CD4-positive, alpha-beta T cell treated with Interleukin-12 subunit alpha and Interleukin-12 subunit beta, for 1 hour (primary cell): ENCODE measurements around the gene TBC1D10A.

Experiments
- DNase-seq: peaks from one replicate; pipeline ENCODE4 v3.0.0-alpha.2; 2020

The TBC1D10A gene

DNA sequence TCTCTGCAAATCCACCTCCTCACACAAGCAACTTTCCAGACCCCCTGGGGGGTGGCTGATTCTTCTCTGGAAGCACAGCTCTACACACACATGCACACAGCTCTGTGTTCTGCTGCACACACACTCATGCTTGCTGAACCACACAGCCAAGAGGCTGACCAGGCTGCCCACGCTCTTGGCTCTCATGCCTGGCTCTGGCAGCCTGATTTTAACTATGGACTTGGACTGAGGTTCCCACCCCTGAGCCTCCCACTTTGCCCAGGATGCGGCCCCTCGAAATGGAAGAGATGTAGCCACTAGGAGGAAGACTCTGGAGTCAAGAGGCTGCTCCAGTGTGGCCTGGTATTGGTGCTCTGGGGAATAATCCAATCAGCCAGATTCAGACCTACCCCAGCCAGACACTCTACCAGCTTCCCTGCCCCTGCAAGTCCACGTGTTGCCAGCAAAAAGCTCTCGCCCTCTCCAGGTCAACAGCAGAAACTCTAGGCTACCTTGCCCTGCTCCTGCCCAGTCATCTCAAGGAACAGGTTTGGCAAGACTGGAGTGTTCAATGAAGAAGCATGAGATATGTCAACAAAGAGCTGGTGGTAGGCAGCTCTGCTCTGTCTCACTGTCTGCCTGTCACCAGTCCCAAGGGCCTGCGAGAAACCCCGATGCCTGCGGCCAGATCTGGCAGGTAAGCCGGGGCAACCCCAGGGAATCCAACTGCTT lies 28.6 kb downstream of the TBC1D10A start:
- no peak for DNase-seq

DNA sequence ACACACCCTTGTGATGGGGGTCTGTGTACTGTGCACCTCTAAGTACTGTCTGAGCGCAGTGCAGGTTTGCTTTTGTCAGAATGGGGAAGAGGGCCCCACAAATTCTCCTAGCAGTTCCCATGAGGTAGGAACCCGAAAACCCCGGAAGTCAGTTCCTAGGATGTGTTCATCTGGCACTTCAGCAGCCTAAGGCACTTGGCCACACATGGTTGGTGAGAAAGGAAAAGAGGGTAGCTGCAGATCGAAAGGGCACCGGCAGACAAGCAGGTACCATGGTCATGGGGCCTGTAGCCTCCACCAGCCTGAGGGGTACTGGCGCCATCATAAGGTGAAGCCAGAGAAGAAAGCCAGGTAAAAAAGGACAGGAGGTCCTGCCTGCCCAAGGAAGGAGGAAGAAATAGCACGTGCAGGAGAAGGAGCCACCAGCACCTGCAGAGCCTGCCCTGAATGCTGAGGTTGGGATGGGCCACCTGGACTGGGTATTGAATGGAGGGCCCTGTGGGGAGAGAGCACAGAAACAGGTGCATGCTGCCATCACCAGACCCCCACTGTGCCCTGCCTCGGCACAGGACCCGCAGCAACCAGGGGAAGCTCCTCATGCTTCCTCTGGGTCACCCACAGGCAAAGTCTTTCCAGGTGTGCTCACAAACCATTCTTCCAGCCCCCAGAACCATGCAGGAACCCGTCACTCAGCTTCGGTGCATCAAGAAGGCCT lies 29.3 kb downstream of the TBC1D10A start:
- no peak for DNase-seq

DNA sequence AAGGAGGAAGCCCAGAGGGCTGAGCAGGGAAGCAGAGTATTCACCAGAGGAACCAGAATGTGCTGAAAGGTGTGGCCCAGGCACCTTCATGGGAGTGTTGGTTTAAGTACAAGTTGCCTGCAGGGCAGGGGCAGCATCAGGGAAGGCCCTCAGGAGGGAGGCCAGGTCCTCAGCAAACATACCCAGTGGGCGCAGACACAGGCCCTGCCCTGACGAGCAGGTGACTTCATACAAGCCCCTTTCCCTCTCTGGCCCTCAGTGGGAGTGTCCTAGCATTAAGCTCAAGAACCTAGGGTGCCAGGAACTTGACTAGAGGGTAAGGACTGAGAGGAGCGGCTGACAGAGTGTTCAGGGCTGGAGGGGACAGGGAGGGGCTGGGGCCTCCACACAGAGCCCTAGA lies 29.9 kb downstream of the TBC1D10A start:
- DNase-seq, result no peak

DNA sequence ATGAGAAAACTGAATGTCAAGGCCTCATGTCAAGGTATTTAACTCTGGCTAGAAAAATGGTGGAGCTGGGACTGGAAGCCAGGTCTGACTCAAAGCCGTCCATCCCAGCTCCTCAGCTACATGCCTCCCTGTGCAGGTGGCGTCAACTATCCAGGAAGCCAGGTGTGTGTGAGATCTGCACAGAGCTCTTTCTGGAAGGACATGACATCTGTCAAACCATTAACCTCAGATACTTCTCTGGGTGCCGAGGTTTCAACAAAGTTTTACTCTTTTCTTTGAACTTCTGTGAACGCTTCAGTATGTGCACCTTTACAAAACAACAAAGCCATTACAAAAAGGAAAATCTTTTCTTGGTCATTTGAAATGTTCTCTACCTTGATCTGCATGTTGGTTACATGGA lies 30.4 kb downstream of the TBC1D10A start:
- DNase-seq, result no peak

DNA sequence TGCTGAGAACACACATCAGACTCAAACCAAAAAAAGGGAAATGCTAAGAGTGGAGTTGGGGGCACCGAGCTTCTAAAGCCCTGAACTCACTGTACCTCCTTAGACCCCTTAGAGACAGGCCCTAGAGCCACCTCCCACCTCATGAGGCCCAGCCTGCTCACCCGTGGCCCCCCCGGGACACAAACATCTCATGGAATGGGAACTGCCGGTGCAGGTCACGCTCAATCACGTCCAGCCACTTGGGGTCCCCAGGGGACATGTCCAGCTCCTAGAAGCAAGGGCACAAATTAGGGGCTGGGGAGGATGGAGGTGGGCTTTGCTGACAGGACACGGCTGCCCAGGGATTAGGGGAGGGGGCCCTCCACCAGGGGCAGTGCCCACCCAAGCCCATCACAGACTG lies 31.2 kb downstream of the TBC1D10A start:
- no peak for DNase-seq

DNA sequence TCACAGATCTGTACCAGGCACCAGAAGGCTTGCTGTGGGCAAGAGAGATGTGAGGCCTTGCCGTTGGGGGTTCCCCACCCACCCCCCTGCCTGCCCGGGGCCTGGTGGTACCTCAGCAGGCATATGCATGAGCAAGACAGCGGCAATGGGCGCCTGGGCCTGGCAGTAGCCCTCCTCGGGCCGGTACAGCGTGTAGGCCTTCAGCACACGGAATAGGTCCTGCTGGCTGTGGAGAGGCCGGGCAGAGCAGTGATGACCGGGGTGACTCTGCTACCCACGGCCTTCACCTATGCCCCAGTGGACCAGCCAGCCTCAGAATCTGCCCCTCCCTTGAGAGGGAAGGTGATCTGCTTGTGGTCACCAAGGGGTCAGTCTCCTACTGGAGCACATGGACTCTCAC lies 31.9 kb downstream of the TBC1D10A start:
- DNase-seq, result no peak

DNA sequence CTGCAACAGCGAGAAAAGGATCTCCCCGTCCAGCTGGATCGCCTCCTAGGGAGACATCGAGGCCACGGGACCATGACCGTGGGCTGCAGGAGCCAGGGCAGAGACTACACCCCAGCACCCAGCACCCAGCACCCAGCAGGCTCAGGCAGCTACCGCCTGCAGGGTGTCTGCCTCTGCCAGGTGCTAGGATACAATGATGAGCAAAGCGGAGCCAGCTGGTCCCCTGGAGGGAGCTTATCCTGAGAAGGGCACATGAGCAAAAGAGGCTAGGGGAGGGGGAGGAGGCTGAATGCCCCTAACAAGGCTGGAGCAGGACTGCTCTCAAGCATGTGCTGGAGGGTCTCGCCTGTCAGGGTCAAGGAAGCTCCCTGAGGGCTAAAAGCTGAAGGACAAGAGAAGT lies 32.7 kb downstream of the TBC1D10A start:
- DNase-seq, result no peak

DNA sequence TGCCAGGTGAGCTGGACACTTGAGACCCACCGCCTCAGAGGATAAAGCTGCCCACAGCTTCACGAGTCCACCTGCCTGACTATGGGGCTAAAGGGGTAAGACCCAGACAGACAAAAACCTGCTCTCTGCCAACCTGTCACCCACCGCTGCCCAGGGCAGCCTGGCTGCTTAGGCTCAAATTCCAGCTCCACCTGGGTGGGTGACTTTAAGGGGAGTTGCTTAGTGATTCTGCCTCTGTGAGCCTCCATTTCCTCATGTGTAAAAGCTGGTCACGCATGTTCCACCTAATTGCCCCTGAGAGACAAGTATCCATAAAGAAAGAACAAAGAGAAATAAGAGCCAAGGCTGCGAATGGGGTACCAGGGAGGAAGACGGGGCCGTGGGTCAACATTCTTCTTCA lies 33.7 kb downstream of the TBC1D10A start:
- no peak for DNase-seq

DNA sequence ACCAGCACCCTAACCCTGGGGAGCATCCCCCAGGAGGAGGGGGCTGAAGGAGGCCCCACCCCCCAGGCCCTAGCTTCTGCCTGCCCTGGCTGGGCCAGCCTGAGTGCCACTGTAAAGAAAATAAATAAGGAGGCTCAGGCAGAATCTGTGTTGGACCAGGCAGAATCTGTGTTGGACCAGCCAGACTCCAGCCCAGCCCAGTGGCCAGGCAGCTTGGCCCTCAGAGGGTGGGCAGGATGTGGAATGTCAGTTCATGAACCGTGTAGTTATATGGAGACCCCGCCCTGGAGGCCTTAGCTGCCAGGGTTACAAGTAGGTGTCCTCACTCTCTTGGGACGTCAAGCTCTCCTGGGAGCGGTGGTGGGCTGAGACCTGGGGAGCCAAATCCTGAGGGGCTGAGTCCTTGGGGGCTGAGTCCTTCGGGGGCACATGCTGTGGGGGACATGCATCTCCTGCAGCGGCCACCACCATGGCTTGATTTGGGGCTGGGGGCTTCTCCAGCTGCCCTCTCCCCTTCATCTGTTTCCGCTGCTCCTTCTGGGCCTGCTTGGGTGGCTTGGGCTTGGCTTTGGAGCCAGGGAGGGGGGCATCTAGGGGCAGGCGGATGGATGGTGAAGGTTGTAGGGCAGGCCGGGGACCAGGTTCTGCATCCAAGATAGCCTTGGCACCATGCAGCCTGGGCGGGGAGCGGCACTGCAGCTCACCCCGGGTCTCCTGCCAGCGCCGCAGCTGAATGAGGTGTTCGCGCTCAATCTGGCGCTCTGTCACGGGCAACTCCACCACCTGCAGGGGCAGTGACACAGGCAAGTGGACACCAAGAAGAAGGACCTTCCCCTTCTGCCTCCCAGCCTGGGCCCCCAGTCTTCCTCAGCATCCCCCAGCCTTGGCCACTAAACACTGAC lies 34.4 kb downstream of the TBC1D10A start:
- DNase-seq, result no peak

DNA sequence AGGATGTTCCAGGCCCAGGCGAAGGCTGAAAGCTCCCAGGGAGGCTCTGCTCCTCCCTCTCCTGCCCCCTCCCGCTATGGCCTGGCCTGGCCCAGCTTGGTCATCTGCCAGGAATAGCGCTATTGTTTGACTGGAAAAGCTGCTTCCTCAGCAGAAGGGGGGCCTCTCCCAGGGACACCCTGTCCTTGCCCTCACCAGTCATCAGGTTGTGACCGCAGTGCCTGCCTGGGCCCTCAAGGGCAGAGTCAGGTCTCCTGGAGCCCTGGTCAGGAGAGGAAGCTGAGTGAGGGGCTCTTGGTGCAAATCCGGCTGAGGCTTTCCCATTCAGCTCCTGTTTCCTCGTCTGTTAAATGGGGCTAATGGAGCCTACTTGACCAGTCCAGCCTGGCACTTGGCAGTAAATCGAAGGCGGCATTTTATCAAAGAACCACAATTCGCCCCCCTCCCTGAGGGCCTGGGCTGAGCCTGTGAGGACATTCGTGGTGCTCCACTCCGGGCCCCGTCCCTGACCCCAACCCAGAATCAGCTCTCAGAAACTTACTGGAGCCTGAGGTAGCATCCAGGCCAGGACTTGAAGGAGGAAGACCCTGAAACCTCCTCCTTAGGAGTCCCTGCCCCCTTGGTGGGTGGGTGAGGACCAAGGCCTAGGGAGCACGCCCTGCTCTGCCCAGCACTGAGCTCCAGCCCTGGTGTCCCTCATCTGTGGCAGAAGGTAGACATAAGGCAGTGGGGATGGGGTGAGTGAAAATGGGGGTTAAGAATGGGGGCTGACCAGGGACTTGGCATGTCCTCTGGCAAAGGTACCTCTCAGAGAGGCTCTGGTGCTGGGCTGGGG lies 35.5 kb downstream of the TBC1D10A start:
- DNase-seq, result no peak

DNA sequence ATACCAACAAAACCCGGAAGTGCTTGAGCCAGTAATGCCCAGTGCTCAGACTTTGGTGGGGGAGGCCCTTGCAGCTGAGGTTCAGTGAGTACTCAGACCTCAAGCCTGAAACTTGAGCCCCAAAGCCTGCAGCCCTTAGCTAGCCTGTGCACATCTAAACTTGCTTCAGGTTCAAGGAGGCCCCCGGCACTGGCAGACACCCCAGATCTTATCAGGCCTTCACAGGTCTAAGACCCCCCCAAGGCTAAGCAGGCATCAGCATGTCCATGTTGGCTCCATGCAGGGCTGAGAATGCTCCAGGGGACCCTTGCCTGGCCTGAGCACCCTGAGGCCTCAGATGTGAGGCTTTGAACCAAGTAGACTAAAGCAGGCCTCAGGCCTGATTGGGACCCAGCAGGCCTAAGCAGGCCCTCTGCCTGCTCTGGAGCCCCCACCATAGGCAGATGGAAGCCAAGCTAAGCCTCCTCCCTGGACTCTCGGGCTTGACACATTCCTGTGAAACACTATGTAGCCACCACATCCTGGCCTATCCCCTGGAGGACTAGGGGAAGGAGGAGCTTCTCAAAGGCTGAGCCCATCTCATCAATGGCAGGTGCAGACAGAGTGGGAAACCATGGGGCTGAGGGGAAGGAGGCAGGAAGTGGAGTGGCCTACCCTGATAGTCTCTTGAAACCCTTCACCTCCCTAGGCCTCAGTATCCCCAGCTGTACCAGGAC lies 36.2 kb downstream of the TBC1D10A start:
- no peak for DNase-seq

DNA sequence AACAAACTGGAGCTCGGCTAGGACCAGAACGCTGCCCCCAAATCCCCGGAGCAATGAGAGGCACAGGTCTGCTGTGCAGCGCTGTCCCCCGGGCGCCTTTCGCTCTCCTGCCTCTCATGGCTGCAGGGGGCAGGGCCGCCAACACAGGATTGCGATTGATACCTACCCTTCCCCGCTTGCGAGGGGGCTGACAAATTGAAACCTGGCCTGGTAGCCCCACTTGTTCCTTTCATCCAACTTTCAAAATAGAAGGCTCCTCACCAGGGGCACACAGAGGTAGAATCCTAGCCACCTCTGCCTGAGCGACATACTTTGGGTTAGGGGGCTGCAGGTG lies 36.8 kb downstream of the TBC1D10A start:
- no peak for DNase-seq

DNA sequence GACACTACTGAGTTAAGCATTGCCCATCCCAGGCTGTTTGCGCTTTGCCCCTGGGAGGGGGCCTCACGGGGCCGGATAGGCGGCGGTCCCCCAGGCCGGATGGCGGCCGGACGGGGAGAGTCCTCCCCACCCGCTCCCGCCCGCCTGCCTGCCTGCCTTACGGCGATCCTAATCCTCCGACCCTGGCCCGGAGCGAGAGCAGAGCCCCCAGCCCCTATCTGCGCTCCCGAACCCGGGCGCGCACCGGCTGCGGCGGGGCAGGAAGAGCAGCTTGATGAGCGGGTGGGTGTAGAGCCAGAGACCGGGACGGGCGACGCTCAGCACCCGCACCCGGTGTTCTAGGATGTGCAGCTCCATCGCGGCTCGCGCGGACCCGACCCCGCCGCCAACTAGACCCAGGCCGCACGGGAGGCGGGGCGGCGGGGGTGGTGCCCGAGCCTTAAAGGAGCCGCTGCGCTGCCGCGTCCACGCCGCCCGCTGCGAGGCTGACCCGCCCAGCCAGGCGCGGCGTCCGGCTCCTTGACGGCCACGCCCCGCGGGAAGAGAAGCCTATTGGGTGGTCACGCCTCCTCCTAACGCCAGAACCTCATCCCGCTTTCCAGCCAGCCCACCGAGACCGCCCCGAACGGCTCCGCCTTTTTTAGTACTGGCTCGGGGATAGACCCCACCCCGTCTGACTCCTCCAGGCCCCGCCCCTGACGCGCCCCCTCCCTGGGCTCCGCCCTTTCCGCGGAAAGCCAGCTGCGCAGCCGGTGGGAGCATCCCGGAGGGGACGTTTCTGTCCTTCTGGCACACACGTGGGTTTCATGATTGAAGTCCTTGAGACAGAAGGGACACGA lies 37.4 kb downstream of the TBC1D10A start, which contains the start of gene CASTOR1:
Gene CASTOR1 (minus strand): TSS at position 365 of the 839 bp plus-strand sequence. CDS start 8 bp downstream, at position 357.
- DNase-seq, result peak; percentile 89

DNA sequence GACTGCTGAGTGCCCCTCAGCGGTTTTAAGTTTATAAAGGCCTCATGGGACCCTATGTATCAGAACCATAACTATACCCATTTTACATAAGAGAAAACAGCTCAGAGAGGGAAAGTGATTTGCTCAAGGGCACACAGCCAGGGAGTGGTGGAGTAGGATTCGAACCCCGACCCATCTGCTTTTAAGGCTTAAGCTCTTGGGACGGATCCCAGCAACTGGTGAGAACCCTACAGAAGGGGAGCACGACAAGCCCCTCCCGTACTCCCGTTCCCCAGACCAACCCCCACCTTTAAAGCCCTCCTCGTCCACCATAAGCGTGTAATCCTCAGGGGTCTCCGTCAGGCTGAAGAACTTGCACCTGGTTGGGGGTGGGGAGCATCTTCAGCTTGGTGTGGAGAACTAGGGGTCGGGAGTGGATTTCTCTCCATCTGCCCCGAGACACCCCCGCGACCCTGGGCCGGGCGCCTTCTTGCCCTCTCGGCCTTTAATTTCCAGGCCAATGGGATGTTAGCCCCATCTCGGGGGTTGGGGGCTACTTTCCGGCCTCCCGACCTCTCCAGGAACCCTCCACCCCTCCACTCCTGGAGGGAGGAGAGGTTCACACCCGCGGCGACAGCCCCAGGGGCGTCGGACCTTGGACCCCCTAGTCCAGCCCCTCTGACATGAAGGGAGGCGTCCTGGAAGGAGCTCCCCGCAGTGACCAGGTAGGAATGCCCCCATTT lies 38.2 kb downstream of the TBC1D10A start:
- no peak for DNase-seq

DNA sequence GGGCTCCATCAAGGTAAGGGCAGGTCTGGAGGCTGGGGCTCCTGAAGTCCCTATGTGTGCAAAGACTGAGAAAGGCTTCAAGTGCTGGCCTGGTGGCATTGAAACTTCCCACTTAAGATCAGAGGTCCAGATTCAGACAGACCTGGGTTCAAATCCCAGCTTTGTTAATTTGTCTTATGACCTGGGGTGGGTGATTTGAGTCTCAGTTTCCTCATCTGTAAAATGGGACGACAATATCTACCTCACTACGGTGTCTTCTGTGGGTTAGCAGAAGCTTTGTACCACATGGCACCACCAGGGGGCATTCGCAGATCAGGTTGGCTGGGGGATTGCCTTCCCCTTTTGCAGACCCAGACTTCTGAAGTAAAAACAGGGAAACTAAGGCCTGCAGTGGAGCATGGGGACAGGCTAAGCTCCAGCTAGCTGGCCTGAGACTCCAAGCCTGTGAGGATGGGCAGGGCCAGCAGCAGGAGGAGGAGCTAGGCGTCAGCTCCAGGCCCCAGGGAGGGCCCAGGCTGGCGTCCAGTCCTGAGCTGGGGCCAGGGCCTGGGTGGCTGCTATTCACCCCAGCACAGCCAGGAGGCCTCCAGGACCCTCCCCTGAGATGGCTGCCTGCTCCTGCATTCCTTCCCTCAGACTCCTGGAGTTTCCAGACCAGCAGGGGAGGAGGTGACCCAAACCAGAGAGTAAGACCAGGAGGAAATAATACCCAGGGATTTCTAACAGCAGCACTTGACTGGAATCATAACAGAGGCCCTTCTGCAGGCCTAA lies 38.9 kb downstream of the TBC1D10A start:
- peak; percentile 89 for DNase-seq

DNA sequence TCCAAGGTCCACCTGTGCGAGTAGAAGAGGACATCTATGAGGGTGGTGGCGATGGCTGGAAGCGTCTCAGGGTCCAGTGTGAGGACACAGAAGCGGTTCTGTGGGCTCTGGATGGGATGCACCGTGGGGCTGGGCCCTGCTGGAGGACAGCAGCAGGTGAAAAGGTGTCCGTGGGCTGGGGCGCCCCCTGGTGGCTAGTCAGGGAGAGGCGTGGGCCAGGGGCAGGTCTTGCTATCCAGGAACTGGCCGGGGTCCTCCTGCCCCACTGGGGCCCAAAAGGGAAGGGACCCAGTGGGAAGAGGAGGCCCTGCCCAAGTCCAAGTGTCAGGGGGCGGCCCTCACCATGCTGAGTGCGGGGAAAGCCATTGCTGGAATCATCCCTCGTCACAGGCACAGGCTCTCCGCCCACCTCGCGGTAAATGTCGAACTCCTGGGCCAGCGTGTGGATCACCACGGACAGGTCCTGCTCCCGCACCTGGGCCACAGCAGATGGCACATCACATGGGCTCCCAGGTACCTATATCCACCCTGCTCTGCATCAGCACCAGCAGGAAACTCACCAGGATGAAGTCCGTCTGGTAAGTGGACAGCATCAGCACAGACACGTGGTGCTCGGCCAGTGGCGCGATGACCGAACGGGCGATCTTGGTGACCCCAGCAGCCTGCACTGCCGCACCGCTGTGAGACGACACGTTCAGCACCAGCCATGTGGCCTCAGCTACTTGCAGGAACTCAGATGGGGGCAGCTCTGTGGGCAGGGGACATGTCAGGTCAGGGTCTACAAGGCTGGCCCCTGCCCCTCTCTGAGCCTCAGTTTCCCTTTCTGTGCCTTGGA lies 39.7 kb downstream of the TBC1D10A start:
- peak; percentile 87 for DNase-seq

DNA sequence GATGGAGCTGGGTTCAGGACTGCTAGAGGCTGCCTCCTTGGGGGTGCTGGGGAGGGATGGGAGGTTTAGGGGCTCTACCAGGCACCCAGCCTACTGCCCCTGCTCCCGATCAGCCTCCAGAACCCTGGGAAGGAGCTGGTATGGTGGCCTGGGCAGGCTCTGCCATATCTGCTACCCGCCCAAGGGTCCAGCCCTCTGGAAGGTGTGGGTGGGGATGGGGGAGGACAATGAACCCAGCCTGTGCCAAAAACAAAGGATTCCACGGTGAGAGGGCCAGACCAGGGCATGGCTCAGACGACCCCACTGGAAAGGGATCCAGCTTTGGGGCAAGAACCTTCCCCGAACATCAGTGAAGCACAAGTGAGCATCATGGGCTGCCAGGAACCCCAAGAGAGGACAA lies 40.4 kb downstream of the TBC1D10A start:
- DNase-seq, result no peak

DNA sequence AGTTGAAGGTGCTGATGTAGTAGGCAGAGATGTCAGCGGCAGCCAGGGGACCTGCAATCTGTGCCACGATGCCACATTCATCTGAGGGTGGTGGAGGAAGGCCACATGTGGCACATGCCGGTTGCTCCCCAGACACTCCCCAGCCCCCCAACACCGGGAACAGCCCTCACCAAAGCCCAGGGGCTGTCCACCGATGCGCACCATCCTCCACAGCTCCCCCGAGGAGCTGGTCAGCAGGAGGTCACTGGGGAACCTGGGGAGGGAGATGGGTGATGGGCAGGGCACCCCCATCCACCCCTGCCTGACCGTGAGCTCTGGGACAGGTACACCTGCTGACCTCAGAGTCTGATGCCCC lies 40.9 kb downstream of the TBC1D10A start:
- DNase-seq, result no peak
